NCI-H524 treated with DMSO at 0.1 percent for 48 hours (cell line): ENCODE data around the gene MDM2.
"Not testable (repeated sequence)": the region's sequence is repeated elsewhere in the genome, so short reads cannot be mapped to it uniquely, and the experiment has no call there.

Experiments
- DNase-seq: peaks from one replicate; lab custom pipeline; 2025; lab: John Stamatoyannopoulos, UW

The MDM2 gene

GRCh38 chr12:68827895-68828671 is 20.1 kb downstream of the MDM2 start:
- no peak for DNase-seq

- no peak for DNase-seq
Observed at GRCh38 chr12:68828672-68829068, 20.7 kb downstream of the MDM2 start.

DNA sequence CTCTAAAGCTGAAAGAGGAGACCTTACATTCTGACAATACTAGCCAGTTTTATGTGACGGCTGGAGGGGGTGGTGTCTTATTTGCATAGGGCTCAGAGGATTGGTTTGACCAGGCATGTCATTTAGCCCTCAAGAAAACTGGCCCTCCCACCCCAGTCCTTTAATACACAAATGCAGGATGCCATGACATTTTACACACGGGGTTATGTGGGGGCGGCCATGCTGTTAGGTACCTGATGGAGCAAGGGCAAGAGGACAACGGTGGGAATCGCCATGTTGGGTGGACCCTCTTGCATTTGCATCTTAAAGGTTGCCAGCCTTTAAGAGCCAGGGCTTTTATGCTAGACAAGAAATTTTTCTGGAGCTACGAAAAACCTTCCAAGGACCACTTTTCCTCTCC is 23.3 kb downstream of the MDM2 start:
- DNase-seq = no peak

- DNase-seq = no peak
Observed at GRCh38 chr12:68831751-68832503, 23.9 kb downstream of the MDM2 start.

GRCh38 chr12:68832504-68832867 is 24.5 kb downstream of the MDM2 start:
- no peak for DNase-seq

- DNase-seq = no peak
Observed at GRCh38 chr12:68833508-68833907, 25.5 kb downstream of the MDM2 start.

GRCh38 chr12:68835333-68835908 is 27.4 kb downstream of the MDM2 start:
- no peak for DNase-seq

DNA sequence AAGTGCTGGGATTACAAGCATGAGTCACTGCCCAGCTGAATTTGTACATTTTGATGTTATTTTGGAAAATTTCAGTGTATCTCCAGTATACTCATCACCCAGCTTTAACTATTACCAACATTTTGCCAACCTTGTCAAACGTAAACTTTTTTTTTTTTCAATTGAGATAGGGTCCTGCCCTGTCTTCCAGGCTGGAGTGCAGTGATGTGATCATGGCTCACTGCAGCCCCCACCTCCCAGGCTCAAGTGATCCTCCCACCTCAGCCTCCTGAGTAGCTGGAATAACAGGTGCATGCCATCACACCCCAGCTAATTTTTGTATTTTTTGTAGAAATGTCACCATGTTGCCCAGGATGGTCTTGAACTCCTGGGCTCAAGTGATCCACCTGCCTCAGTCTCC is 29.2 kb downstream of the MDM2 start:
- DNase-seq = no peak

DNA sequence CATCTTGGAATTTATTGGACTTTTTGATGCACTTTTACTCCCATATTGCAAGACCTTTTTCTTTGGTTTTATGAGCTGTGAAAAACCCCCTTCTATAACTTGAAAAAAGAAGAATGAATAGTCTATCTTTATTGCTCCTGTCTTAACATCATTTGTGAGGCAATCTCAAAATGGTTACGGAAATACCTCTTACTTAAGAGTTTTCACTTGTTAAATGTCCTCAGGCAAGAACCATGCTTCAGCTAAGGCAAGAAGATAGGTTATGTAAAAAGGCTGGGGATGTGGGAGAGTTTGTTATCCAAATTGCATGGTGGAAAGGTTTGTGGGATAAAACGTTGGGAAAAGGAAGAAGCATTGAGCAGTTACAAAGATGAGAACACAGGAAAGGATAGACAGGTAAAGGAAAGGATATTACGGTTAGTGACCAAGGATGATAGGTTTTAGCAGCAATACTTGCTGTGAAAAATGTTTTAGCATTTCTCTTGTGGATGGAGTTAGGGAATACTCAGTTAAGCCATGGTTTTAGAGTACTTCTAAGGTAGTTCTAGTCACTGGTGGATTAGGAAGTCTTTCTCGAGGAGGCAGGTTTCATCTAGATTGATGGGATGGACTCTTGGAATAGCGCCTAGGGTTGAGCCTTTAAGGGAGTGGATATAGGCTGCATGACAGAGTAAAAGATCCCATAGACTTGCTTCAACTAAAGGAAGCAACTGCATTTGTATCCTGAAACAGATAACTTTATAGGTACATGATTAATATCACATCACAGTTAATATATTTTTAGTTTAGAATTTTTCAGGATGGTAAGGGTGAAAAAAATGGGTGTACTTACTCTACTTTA is 30.3 kb downstream of the MDM2 start:
- DNase-seq = no peak

DNA sequence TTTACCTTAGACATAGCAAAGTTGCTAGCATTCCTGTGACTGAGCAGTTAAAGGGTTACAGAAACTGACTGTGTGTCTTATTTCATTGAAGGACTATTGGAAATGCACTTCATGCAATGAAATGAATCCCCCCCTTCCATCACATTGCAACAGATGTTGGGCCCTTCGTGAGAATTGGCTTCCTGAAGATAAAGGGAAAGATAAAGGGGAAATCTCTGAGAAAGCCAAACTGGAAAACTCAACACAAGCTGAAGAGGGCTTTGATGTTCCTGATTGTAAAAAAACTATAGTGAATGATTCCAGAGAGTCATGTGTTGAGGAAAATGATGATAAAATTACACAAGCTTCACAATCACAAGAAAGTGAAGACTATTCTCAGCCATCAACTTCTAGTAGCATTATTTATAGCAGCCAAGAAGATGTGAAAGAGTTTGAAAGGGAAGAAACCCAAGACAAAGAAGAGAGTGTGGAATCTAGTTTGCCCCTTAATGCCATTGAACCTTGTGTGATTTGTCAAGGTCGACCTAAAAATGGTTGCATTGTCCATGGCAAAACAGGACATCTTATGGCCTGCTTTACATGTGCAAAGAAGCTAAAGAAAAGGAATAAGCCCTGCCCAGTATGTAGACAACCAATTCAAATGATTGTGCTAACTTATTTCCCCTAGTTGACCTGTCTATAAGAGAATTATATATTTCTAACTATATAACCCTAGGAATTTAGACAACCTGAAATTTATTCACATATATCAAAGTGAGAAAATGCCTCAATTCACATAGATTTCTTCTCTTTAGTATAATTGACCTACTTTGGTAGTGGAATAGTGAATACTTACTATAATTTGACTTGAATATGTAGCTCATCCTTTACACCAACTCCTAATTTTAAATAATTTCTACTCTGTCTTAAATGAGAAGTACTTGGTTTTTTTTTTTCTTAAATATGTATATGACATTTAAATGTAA is 31.5 kb downstream of the MDM2 start:
- no peak for DNase-seq

GRCh38 chr12:68841175-68841574 is 33.2 kb downstream of the MDM2 start:
- not testable (repeated sequence) for DNase-seq

DNA sequence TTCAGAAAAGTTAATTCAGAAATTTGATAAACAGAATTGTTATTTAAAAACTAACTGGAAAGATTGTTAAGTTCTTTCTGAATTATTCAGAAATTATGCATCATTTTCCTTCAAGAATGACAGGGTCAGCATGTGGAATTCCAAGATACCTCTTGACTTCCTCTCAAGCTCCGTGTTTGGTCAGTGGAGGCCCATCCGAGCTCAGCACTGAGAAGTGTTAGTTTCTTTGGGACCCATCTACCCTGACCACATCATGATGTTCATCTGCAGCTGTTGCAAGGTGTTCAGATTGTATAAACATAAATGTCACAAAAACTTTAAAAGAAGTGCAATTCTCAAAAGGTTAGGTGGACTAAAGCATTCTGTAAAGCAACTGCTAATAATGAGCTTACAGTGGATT is 33.7 kb downstream of the MDM2 start:
- DNase-seq = no peak

DNA sequence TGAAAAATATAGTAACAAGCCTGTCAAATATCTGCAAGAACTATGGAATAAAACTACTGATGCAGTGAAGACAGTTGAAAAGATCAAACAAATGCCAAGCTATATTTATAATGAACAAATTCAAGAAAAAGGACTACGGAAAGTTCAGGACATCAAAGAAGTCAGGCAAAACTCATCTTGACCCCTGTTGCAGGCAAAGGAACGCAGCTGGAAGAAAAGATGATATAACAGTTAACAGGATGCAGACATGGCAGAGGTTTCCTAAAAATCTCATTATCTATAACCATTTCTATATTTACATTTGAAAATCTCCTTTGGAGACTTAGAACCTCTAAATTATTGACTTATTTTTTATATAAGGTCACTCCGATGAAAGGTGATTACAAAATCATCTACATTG is 34.1 kb downstream of the MDM2 start:
- no peak for DNase-seq

DNA sequence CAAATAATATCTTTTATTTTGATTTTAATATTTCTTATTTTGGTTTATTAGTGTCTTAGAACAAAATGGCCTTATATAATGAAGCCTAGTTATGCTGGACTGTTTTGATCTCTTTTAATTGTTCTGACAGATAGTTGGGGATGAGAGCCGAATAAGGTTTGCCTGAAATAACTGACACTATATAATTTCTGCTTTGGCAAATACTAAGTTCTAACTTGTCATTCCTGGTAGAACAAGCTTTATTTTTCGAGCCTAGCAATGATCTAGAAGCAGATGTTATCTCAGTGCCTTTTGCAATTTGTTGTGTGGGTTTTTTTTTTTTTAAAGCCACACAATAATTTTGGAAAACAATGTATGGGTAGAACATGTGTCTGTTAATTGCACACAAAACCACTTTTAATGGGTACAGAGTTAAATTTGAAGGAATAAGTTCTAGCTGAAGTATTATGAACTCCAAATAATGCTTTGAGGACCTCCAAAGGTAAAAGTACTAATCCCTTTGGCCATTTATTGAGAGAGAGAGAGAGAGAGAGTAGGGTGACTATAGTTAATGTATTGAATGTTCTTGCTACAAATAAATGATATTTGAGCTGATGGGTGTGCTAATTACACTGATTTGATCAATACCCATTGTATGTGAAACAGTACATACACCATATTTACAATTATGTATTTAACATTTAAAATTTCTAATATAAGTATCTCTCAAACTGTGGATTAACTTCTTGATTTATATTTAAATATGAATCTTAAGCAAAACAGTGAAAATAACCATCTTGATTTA is 35.0 kb downstream of the MDM2 start:
- DNase-seq = no peak

- DNase-seq = no peak
Observed at GRCh38 chr12:68844318-68844745, 36.4 kb downstream of the MDM2 start.

GRCh38 chr12:68844788-68845695 is 37.1 kb downstream of the MDM2 start:
- DNase-seq = no peak

DNA sequence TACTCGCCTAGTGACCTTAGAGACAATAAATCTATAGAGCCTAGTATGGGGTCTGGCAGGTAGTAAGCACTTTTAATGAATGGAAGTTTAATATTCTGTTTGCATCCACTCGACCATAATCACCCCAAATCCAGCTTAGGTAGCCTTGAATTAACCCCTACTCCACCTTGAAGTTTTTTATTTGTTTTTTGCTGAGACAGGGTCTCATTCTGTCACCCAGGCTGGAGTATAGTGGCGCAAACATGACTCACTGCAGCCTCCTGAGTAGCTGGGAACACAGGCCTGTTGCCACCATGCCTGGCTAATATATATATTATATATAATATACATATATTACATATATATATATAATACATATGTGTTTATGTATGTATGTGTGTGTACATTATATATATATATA is 38.8 kb downstream of the MDM2 start:
- no peak for DNase-seq

- no peak for DNase-seq
Observed at GRCh38 chr12:68850390-68850789, 42.4 kb downstream of the MDM2 start.

DNA sequence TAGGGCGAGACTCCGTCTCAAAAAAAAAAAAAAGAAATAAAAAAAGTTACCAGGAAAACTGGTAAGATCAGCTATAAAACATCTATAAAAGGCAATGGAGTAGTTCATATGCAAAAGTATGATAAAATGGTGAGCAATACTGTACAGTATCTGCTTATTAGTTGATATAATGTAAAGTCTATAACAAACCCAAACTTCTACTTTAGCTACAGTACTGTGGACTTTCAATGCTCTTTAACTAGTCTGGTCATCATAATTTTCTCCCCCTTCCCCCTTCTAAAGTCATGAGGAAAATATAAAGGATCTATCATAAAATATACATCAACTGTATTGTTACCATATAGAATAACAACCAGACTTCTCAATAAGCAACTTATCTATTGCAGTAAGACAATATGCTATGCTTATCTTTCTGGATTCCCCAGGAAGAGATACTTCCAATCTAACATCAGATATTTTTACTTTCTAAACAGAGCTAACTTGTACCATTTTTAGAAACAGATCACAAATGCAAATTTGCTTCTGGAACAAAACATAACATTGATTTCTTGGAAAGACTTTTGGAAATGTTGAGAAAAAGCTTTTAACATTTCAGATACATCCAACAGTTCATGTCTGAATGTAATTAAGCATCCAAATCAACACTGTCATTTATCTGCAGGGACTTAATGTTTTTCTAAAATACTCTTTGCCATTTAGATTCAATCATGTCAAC is 43.8 kb downstream of the MDM2 start:
- no peak for DNase-seq
